Stimulated activated CD8-positive, alpha-beta memory T cell treated with anti-CD3 and anti-CD28 coated beads, Interleukin-4, amount 100 ng/mL, for 4 hours (primary cell): Measurements from ENCODE around the gene ADIPOR2.
"Not testable (repeated sequence)": the region's sequence is repeated elsewhere in the genome, so short reads cannot be mapped to it uniquely, and the experiment has no call there.

Experiments used
- DNase-seq, 2 donors: peaks; one replicate each; pipeline ENCODE4 v3.0.0-alpha.2; 2020; ENCODE audit warnings: low read depth in 2 of 2, low spot score in 1 of 2

ADIPOR2 gene

DNA sequence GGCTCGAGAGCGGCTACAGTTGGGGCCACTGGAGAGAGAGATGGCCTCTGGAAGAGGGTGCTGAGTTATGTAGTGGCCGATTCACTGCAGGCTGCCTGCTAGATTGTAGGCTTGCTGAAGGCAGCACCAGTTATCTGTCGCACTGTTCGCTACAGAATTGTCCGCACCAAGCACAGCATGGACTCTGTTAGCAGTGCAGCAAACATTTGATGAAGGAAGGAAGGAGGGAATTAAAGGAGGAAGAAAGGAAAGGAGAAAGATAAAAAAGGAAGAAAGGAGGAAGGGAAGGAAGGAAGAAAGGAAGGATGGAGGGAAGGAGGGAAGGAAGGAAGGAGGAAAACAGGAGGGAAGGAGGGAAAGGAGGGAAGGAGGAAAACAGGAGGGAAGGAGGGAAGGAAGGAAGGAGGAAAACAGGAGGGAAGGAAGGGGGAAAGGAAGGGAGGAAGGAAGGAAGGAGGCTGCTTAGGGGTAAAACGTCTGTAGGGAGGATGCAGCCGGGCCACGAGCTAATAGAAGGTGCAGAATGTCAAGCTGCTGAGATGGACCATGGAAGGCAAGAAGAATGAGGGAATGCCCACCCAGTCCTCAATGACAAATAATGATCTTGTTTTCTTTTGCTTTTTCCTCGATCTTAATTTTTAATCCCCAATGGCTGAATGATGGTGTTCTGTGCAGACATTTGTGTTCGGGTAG lies 27.3 kb upstream of the ADIPOR2 start:
- DNase-seq, result no peak

DNA sequence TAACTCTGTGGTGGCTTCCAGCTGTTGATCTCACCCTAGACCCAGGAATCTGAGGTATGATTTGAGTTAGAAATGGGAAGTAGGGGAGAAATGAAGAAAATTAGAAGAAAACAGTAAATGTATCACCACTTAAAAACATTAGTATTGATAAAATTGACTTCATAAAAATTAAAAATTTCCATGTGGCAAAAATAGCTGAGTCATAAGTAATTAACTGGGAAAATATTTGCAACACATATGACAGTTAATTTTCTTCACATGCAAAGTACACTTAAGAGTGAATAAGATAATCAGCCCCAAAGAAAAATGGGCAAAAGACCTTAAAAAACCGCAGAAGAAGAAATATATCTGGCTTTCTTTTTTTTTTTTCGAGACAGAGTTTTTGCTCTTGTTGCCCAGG lies 25.5 kb upstream of the ADIPOR2 start:
- DNase-seq, result no peak

DNA sequence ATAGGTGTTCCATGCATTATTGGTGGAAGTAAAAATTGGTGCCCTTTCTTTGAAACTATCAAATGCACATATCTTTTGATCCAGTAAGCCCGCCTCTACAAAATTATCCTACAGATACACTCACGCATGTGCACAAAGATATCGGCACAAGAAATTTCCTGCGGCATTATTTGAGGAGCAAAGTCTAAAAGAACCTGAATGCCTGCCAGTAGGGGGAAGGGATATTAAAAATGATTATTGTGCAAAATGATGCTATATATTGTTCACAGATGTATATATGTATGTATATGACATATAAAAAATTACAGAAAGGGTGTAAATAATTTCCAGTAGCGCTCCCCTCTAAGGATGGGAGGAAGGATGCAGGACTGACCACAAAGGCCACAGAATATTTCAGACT lies 24.7 kb upstream of the ADIPOR2 start:
- DNase-seq, result no peak

DNA sequence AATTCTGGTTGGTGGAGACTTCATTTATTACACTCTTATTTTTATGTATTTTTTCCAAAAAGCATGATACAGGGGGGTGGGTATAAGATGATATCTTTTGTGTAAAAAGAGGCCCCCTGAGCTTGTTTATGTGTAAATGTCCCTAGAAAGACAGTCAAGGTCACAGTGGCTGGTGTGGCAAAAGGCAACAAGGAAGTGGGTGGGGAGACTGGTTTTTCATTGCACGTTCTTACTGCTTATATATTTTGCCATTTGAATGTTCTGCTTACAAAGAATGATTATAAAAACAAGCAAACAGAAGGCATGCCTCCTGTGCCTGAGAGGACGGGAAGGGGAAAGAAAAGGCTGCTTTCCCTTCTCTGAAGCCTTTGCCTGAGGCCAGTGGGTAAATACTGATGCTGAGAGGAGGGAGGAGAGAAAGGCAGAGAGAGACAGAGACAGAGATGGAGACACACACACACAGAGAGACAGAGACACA lies 24.1 kb upstream of the ADIPOR2 start:
- no peak for DNase-seq

DNA sequence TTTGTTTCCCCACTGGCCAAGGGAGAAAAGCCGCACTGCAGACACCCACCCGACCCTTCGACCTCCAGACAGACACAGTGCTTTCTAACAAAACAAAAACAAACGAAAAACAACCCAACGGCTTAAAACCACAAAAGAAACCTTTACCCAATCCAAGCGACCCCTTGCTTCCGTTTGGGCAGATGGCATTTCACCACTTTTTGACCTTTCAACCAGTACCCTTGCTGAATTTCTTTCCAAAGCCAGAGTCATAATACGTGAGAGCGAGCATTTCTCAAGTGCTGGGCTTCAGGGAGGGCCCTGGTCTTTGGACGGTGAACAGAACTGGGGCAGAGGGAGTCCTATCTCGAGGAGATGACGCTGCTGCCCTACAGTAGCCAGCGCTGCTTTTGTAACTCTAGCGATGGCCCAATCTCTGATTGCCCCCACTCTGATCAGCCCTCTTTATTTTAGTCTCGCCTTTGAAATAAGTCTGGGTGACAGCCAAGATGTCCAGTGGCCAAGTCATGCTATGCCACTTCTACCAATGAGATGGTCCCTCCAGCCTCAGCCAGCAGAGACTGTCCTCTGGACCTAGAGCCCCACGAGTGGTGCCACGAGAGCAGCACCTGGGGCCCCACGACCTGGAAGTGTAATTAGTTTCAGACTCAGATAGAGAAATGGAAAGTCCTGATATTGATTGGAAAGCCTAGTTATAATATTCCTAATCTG lies 21.9 kb upstream of the ADIPOR2 start:
- no peak for DNase-seq

DNA sequence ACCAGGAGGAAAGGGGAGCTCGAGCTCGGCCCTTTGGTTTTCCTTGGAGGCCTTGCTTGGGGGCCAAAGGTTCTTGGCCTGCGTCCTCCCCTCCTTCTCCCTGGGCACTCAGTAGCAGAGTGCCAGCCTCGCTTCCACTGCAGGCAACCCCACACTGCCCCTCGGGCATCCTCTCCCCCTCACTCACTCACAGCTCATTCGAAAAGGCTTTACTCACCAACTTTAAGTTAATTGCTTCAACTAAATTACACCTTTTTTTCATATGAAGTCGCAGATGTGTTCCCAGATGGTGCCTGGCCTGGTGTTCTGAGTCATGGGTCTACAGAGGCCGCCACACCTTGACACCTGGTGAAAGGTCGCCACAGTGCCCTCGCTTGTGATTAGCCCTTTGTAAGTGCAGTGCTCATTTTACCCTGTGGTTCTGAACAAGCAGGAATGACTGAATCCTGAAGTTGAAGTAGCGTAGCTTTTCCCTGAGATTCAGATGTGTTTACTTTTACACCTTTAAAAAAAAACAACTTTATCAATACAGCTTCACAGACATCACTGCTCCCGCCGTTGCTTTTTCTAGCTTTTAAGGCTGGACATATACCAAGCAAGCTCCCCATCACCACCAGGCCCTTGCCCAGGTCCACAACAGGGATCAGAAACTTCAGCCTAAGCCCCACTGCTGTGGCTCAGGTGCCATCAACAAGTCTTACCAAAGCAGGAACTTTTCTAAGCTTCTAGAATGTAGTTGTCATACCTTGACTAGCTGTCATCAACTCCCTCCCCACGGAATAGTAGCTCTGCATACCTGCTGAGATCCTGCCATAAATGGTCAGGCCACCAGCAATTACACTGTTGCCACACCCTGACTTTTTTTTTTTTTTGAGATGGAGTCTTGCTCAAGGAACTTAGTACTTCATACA lies 20.3 kb upstream of the ADIPOR2 start:
- no peak for DNase-seq

DNA sequence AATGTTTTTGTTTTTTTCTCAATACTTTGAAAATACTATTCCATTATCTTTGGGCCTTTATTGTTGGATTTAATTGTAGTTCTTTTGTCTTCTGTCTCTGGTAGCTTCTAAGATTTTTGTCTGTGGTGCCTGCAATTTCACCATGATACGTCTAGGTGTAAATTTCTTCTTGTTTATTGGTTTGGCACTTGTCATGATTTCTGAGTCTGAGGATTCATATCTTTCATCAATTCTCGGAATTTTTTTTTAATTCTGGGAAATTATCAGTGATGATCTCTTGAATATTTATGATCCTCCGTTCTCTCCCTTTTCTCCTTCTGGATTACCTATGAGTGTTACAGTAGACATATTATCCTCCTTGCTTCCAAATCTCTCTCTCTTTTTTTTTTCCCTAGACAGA lies 14.8 kb upstream of the ADIPOR2 start:
- DNase-seq, result no peak

DNA sequence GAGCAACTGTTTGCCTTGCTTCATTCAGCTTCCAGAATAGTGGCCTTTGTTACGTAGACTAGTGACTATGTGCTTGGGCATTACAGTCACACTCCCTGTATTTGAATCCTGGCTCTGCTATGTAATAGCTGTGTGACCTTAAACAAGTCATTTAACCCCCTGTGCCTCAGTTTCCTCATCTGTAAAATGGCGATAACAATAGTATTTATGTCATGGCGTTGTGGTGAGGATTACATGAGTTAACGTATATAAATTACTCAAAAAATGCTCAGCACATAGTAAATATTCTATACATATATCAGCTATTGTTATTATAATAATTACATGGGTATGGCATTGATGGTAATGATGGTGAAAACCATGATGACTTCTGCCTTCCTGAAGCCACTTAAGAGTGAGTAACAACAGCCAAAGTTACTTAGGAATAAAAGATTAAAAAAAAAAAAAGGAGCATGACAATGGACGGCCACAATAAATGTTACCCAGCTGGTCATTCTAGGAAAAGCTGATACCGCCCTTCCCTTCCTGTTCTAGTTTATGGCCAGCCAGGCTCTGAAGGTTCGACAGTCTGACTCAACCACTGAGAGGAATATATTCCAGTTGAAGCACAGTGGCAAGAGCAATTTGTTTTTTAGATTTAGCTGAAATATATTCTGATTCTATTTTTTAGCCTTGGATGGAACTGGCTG lies 9.9 kb upstream of the ADIPOR2 start:
- DNase-seq, result no peak

DNA sequence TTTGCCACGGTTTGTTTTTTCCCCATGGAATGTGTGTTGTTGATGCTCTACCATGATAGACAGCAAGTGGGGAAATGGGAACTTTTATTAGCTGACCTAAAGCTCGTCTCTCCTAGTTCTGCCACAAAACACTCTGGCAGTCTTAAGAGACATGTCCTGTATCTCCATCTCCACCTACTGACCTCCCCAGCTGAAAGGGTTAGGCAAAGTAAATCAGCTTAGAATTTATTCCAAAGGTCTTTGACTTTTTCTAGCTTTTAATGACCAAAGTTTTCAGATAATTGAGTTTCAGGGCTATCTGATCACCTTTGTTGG lies 9.4 kb upstream of the ADIPOR2 start:
- no peak for DNase-seq

DNA sequence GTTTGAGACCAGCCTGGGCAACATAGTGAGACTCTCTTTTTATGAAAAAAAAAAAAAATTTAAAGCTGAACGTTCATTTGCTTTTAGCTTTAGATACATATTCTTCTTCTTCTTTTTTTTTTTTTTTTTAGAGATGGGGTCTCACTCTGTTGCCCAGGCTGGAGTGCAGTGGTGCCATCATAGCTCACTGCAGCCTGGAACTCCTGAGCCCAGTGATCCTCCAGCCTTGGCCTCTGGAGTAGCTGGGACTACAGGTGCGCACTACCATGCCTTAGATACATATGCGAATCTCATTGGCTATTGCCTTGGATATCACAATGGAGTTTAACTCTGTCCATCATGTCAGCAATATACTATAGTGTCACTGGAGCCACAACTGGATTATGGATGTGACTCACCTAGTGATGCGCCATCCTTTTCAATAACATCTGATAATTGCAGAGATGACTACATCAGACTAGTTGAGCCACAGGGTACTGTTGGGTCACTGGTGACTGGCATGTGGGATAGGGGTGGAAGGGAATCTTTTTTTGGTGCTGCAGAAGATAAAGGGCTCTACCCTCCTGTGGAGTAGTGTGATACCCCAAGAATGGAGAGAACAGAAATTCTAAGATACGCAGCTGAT lies 2.7 kb upstream of the ADIPOR2 start:
- DNase-seq, result no peak

DNA sequence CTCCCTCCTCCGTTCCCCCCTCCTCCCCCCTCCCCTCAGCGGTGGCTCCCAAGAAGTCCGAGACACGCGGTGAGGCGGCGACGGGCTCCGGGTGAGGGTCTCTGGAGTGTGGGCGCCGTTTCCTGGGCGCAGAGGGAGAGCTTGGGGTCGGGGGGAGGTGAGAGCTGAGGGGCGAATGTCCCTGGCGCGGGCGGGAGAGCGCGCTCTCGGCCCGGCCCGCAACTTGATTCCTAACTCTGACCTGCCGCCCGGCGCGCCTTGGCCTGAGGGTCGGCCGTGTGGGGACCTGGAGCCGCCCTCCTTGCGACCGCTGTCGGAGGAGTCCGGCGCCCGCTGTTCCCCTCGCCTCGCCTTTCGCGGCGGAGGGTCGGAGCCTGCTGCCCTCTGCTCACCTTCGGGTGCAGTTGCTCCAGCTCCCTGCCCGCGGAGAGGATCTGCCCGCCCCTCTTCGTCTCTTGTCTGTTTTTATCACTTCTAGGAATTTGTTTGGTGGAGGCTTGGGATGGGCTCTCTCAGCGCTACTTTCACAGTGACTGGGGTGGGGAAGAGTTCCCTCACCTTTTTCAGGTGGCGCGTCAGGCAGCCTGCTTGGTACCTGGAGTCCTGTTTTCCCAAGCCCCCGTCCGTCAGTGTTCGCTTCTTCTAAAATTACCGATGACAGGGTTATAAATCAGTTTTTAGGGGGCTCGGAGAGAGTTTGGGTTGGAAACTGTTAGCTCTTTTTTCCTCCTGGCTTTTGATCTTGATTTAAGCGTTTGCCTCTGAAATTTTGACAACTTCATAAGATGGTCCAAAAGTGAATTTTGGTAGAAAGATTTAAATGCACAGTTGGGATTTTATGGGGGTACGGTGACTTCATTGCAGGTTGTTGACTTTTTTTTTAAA lies 495 bp downstream of the ADIPOR2 start:
- DNase-seq, result peak in 1 of 2 donors; percentile 12

DNA sequence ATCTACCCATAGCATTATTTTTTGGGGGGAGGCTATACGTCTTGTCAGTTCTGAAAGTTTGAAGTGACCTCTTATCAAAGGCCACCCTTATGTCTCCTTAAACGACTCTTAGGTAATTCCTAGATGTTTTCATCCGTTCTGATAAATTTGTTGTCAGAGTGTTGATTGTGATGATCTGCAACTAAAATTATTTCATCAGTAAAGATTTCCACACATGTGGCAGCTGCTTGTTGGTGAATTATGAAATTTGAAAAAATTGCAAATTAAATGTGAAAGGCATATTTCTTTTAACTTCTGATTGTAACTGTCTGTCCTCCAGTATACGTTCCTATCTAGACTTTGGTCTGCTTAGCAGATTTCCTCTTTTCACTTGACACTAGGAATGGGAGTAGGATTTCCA lies 1.4 kb downstream of the ADIPOR2 start:
- DNase-seq, result no peak

DNA sequence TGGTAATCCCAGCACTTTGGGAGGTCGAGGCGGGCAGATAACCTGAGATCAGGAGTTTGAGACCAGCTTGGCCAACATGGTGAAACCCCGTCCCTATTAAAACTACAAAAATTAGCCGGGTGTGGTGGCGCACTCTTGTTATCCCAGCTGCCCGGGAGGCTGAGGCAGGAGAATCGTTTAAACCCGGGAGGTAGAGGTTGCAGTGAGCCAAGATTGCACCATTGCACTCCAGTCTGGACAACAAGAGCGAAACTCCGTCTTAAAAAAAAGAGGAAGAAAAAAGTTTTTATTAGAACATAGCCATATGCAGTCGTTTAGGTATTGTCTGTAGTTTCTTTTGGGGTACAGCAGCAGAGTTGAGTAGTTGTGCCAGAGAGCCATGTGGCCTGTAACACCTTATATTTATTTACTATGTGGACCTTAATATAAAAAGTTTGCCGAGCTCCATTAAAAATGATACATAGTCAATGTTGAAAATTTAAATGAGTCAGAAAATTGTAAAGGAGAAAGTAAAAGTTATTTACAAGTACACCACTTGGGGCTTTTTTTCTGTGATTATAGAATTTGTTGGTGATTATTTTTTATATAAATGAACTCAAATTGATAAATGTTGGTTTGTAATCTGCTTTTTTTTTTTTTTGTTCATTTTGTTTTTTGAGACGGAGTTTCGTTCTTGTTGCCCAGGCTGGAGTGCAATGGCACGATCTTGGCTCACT lies 2.2 kb downstream of the ADIPOR2 start:
- DNase-seq, result no peak

DNA sequence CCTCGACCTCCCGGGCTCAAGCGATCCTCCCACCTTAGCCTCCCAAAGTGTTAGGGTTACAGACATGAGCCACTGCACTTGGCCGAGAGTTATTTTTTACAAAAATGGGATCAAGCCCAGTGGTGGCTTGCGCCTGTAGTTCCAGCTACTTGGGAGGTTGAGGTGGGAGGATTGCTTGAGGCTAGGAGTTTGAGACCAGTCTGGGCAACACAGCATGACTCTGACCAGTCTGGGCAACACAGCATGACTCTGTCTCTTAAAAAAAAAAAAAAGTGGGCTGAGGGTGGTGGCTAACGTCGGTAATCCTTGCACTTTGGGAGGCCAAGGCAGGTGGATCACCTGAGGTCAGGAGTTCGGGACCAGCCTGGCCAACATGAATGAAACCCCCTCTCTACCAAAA lies 4.2 kb downstream of the ADIPOR2 start:
- not testable (repeated sequence) for DNase-seq

DNA sequence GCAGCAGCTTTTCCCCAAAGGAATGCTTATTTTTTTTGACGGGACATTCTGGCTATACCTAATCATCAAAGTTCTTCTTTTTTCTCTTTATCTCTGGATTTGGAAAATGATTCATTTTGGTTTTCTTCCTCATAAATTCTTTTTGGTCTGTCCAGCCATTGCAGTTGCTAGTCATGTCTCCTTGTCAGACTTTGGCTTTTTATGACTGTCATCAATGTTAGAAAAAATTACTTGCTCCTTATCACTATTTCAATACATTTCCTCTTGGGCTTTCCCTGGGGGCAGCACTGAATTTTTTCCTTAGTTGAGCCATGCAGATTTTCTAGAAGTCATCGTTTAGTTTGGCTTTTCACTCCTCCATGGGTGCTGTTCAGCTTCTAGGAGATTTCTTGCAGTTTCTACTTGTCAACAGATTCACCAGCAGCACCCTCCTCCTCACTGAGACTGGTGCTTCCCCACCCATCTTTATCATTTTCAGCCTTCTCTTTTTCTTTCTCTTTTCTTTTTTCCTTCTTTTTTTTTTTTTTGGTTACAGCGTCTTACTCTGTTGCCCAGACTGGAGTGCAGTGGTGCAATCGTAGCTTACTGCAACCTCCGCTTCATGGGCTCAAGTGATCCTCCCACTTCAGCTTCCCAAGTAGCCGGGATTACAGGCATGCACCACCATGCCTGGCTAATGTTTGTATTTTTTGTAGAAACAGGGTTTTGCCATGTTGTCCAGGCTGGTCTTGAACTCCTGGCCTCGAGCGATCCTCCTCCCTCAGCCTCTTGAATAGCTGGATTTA lies 5.2 kb downstream of the ADIPOR2 start:
- no peak for DNase-seq

DNA sequence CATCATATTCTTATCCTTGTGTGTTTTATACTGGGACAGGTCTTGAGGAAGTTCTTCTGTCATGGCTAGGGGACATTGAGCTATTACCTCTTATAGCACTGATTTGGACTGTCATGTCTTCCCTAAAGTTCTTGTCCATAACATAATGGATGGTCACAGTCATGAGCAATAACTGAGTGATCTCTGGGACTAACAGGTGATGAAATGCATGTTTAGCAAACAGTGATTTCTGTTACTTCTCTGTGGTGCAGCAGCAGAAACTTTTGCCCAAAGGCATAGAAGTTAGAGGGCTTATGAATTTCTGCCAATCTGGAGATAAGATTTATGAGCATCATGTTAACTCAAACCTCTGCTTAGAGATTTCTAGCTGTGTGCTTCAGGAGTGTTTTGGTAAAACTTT lies 5.9 kb downstream of the ADIPOR2 start:
- no peak for DNase-seq

DNA sequence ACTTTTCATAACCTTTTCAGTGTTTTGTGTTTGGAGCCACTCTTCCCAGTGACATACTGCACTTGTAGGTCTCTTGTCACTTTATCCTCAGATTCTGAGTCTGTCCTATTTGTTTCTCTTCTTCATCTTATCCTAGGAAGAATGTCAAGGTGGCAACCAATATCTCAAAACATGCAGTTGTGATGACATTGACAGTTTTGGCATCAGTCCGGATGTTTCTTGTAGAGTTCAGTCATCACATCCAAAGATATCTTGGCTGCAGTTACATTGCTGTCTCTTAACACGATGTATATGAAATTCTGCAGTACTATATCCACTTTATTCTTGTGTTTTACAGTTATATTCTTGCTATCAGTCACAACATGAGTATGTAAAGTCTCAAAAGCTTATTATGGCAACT lies 6.4 kb downstream of the ADIPOR2 start:
- DNase-seq, result no peak

DNA sequence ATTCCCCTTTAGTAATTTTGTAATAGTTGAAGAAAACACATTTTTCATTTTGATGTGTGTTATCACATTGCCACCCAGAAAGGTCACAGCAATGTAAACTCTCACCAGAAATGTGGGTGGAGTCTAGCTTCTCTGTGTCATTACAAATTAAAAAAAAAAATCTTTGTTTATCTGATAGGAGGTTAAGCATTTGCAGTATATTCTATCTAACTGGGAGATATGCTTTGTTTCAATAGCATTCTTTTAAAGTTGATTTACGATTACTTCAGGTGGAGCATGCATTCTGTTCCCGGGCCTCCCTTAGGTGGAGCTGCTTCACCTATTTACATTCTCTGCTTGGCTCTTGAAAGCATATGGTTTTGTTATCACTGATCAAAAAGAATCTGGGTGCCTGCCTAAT lies 7.8 kb downstream of the ADIPOR2 start:
- DNase-seq, result no peak

DNA sequence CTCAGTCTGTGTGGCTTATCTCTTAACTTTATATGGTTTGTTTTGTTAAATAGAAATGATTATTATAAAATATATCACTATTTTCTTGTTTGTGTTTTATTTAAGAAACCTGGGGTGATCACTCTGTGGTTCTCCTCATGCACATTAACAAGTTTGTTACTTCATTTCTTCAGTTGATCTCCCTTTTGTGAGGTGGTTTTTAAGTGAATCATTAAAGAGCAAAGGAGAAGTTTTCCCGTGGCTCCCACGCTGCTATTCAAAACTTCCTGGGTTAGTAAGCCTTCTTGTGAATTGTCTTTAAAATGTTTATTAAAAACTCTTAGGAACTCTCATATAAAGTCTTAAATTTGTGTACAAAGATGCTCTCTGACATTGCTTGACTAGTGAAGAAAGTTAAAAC lies 11.8 kb downstream of the ADIPOR2 start:
- DNase-seq, result no peak
